Right lobe of liver (tissue), 6 donors: ENCODE results near the gene ST6GALNAC6. TPM values are rescaled to one million over a fixed set of nuclear protein-coding genes. Genes with fewer than 3 reads are reported as not detected.

ENCODE experiments used
- ATAC-seq, 4 donors: fragments of 200-7000 bp; cut with Tn5 transposase; one replicate each; pipeline ENCODE4 v1.9.1; 2020; ENCODE audit warnings: mild to moderate bottlenecking in 4 of 4, moderate library complexity in 4 of 4
- DNase-seq, 3 donors: peaks; one replicate each; pipeline ENCODE4 v3.0.0-alpha.2; 2020
- H3K27ac ChIP-seq, 3 donors: fragments of 200-600 bp; one replicate each; pipeline ENCODE4 v1.8.0; 2022
- H3K27me3 ChIP-seq, 2 donors: fragments of 200-600 bp; one replicate each; pipeline ENCODE4 v1.8.0; 2022
- H3K36me3 ChIP-seq, 4 donors: fragments of 200-600 bp; sonication (generic) in 1 of 4; one replicate each; pipeline versions ENCODE4 v1.5.1 to v1.8.0; 2017 to 2022; ENCODE audit warnings: control low read depth in 1 of 4
- H3K4me1 ChIP-seq, 4 donors: fragments of 200-600 bp; sonication (generic) in 1 of 4; one replicate each; pipeline versions ENCODE4 v1.5.1 to v1.8.0; 2017 to 2022; ENCODE audit warnings: control low read depth in 1 of 4
- H3K4me3 ChIP-seq, 3 donors: fragments of 200-600 bp; one replicate each; pipeline ENCODE4 v1.8.0; 2022
- H3K9me3 ChIP-seq, 4 donors: fragments of 200-600 bp; sonication (generic) in 1 of 4; one replicate each; pipeline versions ENCODE4 v1.5.1 to v1.8.0; 2017 to 2022; ENCODE audit warnings: control low read depth in 1 of 4
- CTCF ChIP-seq, 4 donors: fragments of 200-600 bp in 3 of 4; fragments of 450-650 bp in 1 of 4; IDR thresholded peaks; one replicate each; pipeline versions ENCODE4 v1.5.1 to v1.8.0; 2016 to 2022; ENCODE audit warnings: antibody characterized with exemption in 4 of 4, mild to moderate bottlenecking in 2 of 4
- POLR2A ChIP-seq: fragments of 450-650 bp; IDR thresholded peaks from one replicate; pipeline ENCODE4 v1.6.1; 2017; ENCODE audit warnings: antibody characterized with exemption, mild to moderate bottlenecking
- WGBS: methylation state at CpG from one replicate; pipeline ENCODE4 v1.1.6; 2018; ENCODE audit warnings: low coverage, low lambda C conversion rate; ENCODE audit not compliant: insufficient coverage; ENCODE audit errors: missing lambda C conversion rate; 5-methylcytosine and 5-hydroxymethylcytosine counted together
- intact Hi-C, 2 donors: fragments of 100-400 bp; cut with DNase I; formaldehyde crosslinking; loops; one replicate each; pipeline versions ENCODE4 v1.11.2 to v1.14.1; 2022
- total RNA-seq, 6 experiments: library from RNA; depleted of rRNA in 2 of 6; stranded (reverse); fragments of >200 nt in 2 of 6; fragmentation: NEBNext Ultra II Directional in 3 of 6; extraction: Animal tissue kit (Norgen Biotek cat#: 25700) in 3 of 6; gene quantifications; one replicate each; pipeline versions ENCODE4 v1.1.0 to v1.2.4, GENCODE V29; 2016 to 2023
- donor health status: DM: no; HTN: yes; CAD: no.
- donor health status: DM: no; HTN: no; CAD: no.
- donor health status: DM: no; HTN: no; CAD: no.
- donor health status: DM: no; HTN: yes; CAD: no.
- donor health status: DM: no; HTN: yes; CAD: no.

Gene ST6GALNAC6
- total RNA-seq, 6 experiments from 2014 or later, result 22.5 to 40.3 (median 29.8) TPM

GRCh38 chr9:127855522-127855921 lies 43.9 kb downstream of the ST6GALNAC6 start:
- H3K36me3 ChIP-seq, result no peaks in the 10 kb centered on the region
- no peaks in the 10 kb centered on the region for H3K27me3 ChIP-seq
- intact Hi-C loops, result no loop called here
- peaks cover 2 to 14% (median 6%) of the 10 kb centered on the region in 4 donors for H3K4me1 ChIP-seq
- ATAC-seq, result no peak
- H3K27ac ChIP-seq, result peak overlapping the region in 2 of 3 donors; percentile 33 to 53
- WGBS, result 83% methylated on average over 3 of the region's 5 CpGs
- TF ChIP-seq POLR2A (no peak), CTCF (IDR thresholded peaks at IDR 0.05) (no peak)
- H3K9me3 ChIP-seq, result no peaks in the 10 kb centered on the region
- H3K4me3 ChIP-seq, result no peak overlapping the region
- no peak for DNase-seq

- peak overlapping the region in 2 of 3 donors; percentile 53 to 58 for H3K4me3 ChIP-seq
- H3K27ac ChIP-seq, result peak overlapping the region; percentile 30 to 78 (median 53)
- intact Hi-C loops, result no loop called here
- no peaks in the 10 kb centered on the region for H3K27me3 ChIP-seq
- no peaks in the 10 kb centered on the region for H3K36me3 ChIP-seq
- H3K4me1 ChIP-seq, result peaks cover 2 to 14% (median 6%) of the 10 kb centered on the region in 4 donors
- TF ChIP-seq CTCF (IDR thresholded peaks at IDR 0.05) (no peak), POLR2A (no peak)
- DNase-seq, result no peak
- WGBS, result 62% methylated on average over 4 of the region's 11 CpGs
- no peaks in the 10 kb centered on the region for H3K9me3 ChIP-seq
- no peak for ATAC-seq
Measured at GRCh38 chr9:127854960-127855359, 44.4 kb downstream of the ST6GALNAC6 start.

GRCh38 chr9:127854184-127854806 lies 45.1 kb downstream of the ST6GALNAC6 start, which contains the start of gene ENG:
ENG (minus strand) TSS chr9:127854658; CDS start chr9:127854355, 303 bp downstream.
- H3K4me1 ChIP-seq, result peaks cover 2 to 14% (median 6%) of the 10 kb centered on the region in 4 donors
- ATAC-seq, result peak; percentile 60 to 73 (median 70)

DNA sequence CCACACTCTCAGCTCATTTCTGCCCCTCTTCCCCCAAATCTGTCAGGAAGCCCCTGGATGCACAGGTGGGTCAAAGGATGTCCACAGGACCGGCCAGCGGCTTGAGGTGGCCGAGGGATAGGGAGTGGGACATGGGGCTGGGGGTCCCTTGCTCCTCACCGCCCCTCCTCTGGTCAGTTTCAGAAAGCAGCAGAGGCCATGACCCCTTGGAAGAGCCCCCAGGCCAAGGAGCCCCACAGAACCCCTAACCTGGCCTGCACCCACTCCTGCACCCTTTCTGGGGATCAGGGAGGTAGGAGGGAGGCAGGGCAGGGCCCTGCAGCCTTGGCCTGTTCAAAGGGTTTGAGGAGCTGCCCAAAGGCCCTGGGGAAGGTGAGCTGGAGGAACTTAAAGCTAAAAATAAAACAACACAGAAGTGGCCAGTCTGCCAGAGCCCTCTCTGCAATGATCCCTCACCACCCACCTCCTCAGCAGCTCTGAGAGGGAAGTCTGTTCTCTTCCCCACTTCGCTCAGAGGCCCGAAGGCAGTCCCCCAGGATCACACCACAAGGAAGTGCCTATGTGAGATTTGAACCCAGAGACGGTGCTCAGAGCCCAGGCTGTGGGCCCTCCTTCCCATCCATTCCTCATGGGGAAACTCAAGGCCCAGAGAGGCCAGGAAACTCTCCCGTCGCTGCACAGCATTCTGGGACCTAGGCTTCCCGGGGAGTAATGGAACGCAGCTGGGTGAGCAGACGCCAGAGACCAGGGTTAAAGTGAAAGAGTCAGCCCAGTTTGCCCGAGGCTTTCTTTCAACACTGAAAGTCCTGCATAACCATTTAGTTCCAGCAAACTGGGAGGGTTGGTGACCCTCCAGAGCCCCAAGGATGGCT lies 45.9 kb downstream of the ST6GALNAC6 start:
- intact Hi-C loops, result no loop called here
- ATAC-seq (no peak), DNase-seq (no peak)
- Histone ChIP-seq H3K36me3 (no peaks in the 10 kb centered on the region), H3K9me3 (no peaks in the 10 kb centered on the region), H3K27me3 (no peaks in the 10 kb centered on the region), H3K4me3 (peak overlapping the region; percentile 52 to 58 (median 53)), H3K4me1 (peaks cover 0 to 6% (median 4%) of the 10 kb centered on the region in 4 donors), H3K27ac (peak overlapping the region; percentile 30 to 78 (median 53))
- 0% methylated on average over 1 of the region's 13 CpGs for WGBS
- TF ChIP-seq CTCF (IDR thresholded peaks at IDR 0.05) (no peak), POLR2A (no peak)

More at GRCh38 chr9:127854184-127854806, 45.1 kb downstream of the ST6GALNAC6 start, which contains the start of gene ENG:
- peak within 1 kb of the TSS; percentile 52 to 58 (median 53) for H3K4me3 ChIP-seq
- intact Hi-C loops, result no loop called here
- WGBS, result 38% methylated on average over 13 of the region's 37 CpGs
- DNase-seq, result peak; percentile 76 to 85 (median 80)
- H3K27ac ChIP-seq, result peak within 1 kb of the TSS; percentile 30 to 78 (median 53)
- no peaks in the 10 kb centered on the region for H3K36me3 ChIP-seq
- H3K27me3 ChIP-seq, result no peaks in the 10 kb centered on the region
- no peaks in the 10 kb centered on the region for H3K9me3 ChIP-seq
- TF ChIP-seq CTCF (IDR thresholded peaks at IDR 0.05) (no peak), POLR2A (peak; percentile 31)
